Astrocyte of the cerebellum (primary cell): Measurements from ENCODE around the gene MRFAP1L1.

Source experiments
- DNase-seq: peaks from one replicate; pipeline ENCODE4 v3.0.0-alpha.2; 2011; ENCODE audit warnings: low read depth
- H3K4me3 ChIP-seq: 2 replicates; pipeline ENCODE4 v1.5.1; 2011; ENCODE audit warnings: mild to moderate bottlenecking, low read depth, low read length, moderate library complexity
- CTCF ChIP-seq: IDR thresholded peaks from 2 replicates; pipeline ENCODE4 v1.5.1; 2012; ENCODE audit warnings: low read length, low read depth, moderate library complexity, mild to moderate bottlenecking; ENCODE audit errors: missing control alignments
- in situ Hi-C: cut with HindIII; loops from 2 replicates; pipeline ENCODE4 v1.10.0; 2017; ENCODE audit warnings: low sequenced_read_pairs

MRFAP1L1 gene

GRCh38 chr4:6723851-6724250 is 14.2 kb upstream of the MRFAP1L1 start:
- in situ Hi-C loops: no loop called here

GRCh38 chr4:6722891-6723290 is 13.2 kb upstream of the MRFAP1L1 start:
- no peak overlapping the region for H3K4me3 ChIP-seq
- no peak for DNase-seq
- in situ Hi-C loops: no loop called here
- TF ChIP-seq CTCF: no peak

More at GRCh38 chr4:6723851-6724250, 14.2 kb upstream of the MRFAP1L1 start:
- H3K4me3 ChIP-seq: no peak overlapping the region
- TF ChIP-seq CTCF: no peak
- DNase-seq: no peak

GRCh38 chr4:6721121-6721520 is 11.5 kb upstream of the MRFAP1L1 start:
- in situ Hi-C loops: no loop called here
- TF ChIP-seq CTCF: no peak
- DNase-seq: no peak
- H3K4me3 ChIP-seq: no peak overlapping the region

- TF ChIP-seq CTCF: peak; percentile 89
- no peak overlapping the region for H3K4me3 ChIP-seq
- in situ Hi-C loops: no loop called here
- DNase-seq: peak; percentile 49
Measured at GRCh38 chr4:6720202-6720699, 10.6 kb upstream of the MRFAP1L1 start.

GRCh38 chr4:6719611-6720179 is 10.0 kb upstream of the MRFAP1L1 start:
- H3K4me3 ChIP-seq: no peak overlapping the region
- no peak for DNase-seq
- TF ChIP-seq CTCF: no peak
- in situ Hi-C loops: no loop called here

- H3K4me3 ChIP-seq: no peak overlapping the region
- TF ChIP-seq CTCF: no peak
- in situ Hi-C loops: no loop called here
- no peak for DNase-seq
Measured at GRCh38 chr4:6718932-6719610, 9.4 kb upstream of the MRFAP1L1 start.
